Activated T-cell treated with anti-CD3 and anti-CD28 coated beads, Interleukin-2, amount 50 U/mL, for 4 hours (primary cell): ENCODE measurements around the gene RRBP1. TPM values are rescaled to one million over a fixed set of nuclear protein-coding genes. Genes with fewer than 3 reads are reported as not detected.

Experiments used
- ATAC-seq, 2 donors: fragments of 200-7000 bp; cut with Tn5 transposase; one replicate each; pipeline ENCODE4 v1.10.0; 2021
- DNase-seq: peaks from one replicate; pipeline ENCODE4 v3.0.0-alpha.2; 2020
- H3K27me3 Mint-ChIP-seq: one replicate; pipeline ENCODE4 v1.8.0; 2021; ENCODE audit warnings: low read depth, mixed read lengths
- H3K36me3 Mint-ChIP-seq: one replicate; pipeline ENCODE4 v1.8.0; 2022; ENCODE audit warnings: mixed read lengths; ENCODE audit not compliant: insufficient read depth
- H3K4me1 Mint-ChIP-seq: one replicate; pipeline ENCODE4 v1.8.0; 2021; ENCODE audit warnings: low read depth, mixed read lengths
- H3K4me3 Mint-ChIP-seq: one replicate; pipeline ENCODE4 v1.8.0; 2021; ENCODE audit warnings: mild to moderate bottlenecking, moderate library complexity, mixed read lengths
- H3K9me3 Mint-ChIP-seq: one replicate; pipeline ENCODE4 v1.8.0; 2021; ENCODE audit warnings: mixed read lengths
- total RNA-seq, 3 donors: library from RNA; stranded (reverse); gene quantifications; one replicate each; pipeline ENCODE4 v1.2.1, GENCODE V29; 2021

The RRBP1 gene
- total RNA-seq, 3 donors from 2014 or later = 25.5 to 32.3 (median 27.0) TPM

DNA sequence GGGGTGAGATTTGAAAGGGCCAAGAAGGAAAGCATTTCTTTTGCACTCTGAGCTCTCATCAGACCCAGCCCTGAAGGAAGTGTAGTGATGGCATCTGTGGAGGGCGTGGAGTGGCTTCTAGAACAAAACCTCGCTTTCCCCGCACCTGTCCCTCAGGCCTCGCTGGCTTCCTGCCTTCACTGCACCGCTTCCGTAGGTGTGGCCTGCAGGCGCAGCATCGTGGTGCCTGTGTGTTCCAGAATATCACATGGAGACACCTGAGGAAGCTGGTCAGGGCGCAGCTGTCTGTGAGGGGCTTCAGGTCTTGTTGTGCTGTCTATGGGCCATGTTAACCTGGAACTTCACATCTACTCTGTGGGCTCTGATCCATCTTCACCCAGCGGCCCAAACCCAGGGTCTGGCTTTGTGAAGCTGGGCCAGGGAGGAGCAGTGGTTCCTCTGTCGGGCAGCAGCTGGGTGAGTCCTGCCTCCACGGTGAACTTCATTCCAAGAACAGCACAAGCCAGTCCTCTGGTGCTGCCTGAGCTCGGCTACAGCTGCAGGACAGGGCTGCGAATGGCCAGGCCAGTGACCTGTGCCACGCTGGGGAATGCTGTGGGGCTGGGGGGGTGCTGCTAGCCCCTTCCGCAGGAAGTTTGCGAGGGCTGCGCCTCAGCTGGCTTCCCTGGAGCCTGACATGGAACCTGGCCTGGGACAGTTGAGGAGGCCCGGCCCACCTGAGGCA is 71.3 kb downstream of the RRBP1 start:
- peak; percentile 51 to 62 for ATAC-seq
- H3K36me3 Mint-ChIP-seq = peaks cover 5% of the 10 kb centered on the region
- no peaks in the 10 kb centered on the region for H3K27me3 Mint-ChIP-seq
- H3K9me3 Mint-ChIP-seq = no peaks in the 10 kb centered on the region
- peak overlapping the region; percentile 49 for H3K4me3 Mint-ChIP-seq
- peak; percentile 43 for DNase-seq
- H3K4me1 Mint-ChIP-seq = peaks cover 41% of the 10 kb centered on the region

DNA sequence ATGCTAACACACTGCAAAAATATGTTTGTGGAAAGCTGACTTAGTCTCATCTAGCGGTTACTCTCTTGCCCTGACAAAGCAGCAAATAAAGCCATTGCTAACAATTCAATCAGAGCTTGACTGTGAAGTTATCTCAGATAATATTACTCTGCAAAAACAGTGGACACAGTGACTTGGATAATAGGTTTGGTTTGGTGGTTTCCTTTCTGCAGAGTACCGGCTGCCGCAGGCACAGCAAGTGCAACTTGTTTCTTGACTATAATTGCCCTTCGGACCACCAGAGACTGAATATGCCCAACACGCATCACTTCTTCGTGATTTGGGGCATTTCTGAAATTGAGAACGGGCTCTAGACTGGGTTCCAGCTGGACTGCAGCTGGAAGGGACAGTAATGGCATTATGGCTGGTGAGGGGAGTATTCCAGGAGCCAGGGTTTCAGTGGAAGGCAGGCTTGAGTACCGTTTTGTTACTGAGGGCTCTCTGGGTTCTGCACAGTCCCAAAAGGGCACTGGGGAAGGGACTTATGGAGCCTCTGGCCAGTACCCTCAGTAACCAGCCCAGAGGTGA is 72.1 kb downstream of the RRBP1 start:
- H3K4me1 Mint-ChIP-seq = peaks cover 41% of the 10 kb centered on the region
- H3K9me3 Mint-ChIP-seq = no peaks in the 10 kb centered on the region
- no peaks in the 10 kb centered on the region for H3K27me3 Mint-ChIP-seq
- ATAC-seq (no peak), DNase-seq (no peak)
- H3K36me3 Mint-ChIP-seq = peaks cover 8% of the 10 kb centered on the region
- H3K4me3 Mint-ChIP-seq = no peak overlapping the region

DNA sequence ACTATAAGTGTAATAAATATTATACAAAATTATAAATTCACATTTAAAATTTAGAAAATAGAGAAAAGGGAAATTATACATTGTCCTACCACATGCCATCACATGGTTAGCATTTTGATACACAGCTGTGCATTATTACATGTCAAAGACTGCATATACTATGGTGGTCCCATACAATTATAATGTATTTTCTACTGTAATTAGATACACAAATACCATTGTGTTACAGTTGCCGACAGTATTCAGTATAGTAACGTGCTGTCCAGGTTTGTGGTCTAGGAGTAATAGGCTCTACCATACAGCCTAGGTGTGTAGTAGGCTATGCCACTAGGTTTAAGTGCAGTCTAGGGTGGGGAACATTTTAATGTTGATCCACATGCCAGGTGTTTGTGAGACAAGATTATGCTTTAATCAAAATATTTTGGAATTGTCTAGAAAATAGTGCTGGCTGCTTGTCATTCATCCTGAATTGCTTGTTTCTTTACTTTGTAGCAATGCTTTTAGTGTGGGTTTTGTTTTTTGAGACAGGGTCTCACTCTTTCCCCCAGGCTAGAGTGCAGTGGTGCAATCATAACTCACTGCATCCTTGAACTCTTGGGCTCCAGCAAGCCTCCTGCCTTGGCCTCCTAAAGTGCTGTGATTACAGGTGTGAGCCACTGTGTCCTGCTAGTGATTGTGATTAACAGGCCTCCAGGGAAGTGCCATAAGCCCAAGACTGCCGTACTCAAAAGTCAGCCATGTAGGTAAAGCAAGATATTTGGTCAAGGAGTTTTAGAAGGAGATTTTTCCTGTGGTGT is 73.1 kb downstream of the RRBP1 start:
- H3K27me3 Mint-ChIP-seq = no peaks in the 10 kb centered on the region
- no peak for DNase-seq
- H3K9me3 Mint-ChIP-seq = no peaks in the 10 kb centered on the region
- ATAC-seq = no peak
- no peak overlapping the region for H3K4me3 Mint-ChIP-seq
- peaks cover 15% of the 10 kb centered on the region for H3K36me3 Mint-ChIP-seq
- peaks cover 40% of the 10 kb centered on the region for H3K4me1 Mint-ChIP-seq

DNA sequence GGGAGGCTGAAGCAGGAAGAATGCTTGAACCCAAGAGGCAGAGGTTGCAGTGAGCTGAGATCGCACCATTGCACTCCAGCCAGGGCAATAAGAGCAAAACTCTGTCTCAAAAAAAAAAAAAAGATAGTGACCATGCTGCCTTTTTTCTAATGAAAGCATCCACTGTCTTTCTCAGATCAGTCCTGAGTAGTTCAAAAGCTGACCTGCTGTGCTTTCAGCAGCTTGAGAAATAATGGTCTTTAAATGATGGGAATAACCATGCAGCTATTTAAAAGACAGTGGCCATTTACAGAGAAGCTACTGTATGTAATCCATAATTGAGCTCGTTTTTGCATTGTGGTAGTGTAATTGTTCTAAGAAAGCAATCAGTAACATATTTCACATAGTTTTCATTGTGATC is 76.0 kb downstream of the RRBP1 start:
- DNase-seq (no peak), ATAC-seq (no peak)
- Mint-ChIP-seq H3K27me3 (no peaks in the 10 kb centered on the region), H3K36me3 (peaks cover 24% of the 10 kb centered on the region), H3K9me3 (no peaks in the 10 kb centered on the region), H3K4me3 (no peak overlapping the region), H3K4me1 (peaks cover 26% of the 10 kb centered on the region)

DNA sequence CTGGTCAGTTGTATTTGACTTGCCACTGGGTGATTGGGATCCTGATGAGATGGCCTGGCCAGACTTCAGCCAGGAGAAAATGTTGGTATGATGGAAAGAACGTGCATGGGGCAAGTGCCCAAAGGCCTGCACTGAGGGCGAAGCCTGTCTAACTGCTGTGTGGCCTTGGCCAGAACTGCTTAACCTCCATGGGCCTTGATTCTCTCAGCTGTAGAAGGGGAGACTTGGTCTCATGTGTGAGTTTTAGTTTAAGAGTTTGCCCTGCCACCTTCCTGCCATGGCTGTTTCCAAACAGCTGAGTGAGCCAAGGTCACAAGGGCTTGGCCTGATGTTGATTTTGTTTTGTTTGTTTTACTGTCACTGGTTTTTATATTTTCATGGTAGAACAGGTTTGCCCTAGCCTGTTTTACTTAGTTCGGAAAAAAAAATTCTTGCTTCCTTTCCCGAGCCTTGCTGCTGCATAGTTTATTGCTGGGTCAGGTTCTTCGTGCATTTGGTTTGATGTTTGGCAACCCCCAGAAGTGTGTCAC is 76.8 kb downstream of the RRBP1 start:
- Mint-ChIP-seq H3K4me1 (peaks cover 19% of the 10 kb centered on the region), H3K36me3 (peaks cover 30% of the 10 kb centered on the region), H3K9me3 (no peaks in the 10 kb centered on the region), H3K4me3 (no peak overlapping the region), H3K27me3 (no peaks in the 10 kb centered on the region)
- no peak for ATAC-seq
- DNase-seq = no peak

DNA sequence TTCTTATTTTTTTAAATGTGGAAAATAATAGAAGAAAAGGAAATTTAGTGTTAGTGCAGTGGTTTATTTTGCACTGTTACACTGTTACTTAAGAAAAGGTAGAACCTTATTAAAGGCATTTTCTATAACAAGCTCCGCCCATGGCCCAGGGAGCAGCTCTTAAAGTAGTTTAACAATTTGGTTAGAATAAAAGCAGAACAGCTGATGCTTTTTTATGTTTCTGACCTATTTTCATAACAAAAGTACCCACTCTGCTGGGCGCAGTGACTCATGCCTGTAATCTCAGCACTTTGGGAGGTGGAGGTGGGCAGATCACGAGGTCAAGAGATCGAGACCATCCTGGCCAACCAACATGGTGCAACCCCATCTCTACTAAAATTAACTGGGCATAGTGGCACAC is 79.5 kb downstream of the RRBP1 start:
- Mint-ChIP-seq H3K27me3 (no peaks in the 10 kb centered on the region), H3K9me3 (no peaks in the 10 kb centered on the region), H3K4me1 (peaks cover 16% of the 10 kb centered on the region), H3K36me3 (peaks cover 35% of the 10 kb centered on the region), H3K4me3 (no peak overlapping the region)
- ATAC-seq (no peak), DNase-seq (no peak)

DNA sequence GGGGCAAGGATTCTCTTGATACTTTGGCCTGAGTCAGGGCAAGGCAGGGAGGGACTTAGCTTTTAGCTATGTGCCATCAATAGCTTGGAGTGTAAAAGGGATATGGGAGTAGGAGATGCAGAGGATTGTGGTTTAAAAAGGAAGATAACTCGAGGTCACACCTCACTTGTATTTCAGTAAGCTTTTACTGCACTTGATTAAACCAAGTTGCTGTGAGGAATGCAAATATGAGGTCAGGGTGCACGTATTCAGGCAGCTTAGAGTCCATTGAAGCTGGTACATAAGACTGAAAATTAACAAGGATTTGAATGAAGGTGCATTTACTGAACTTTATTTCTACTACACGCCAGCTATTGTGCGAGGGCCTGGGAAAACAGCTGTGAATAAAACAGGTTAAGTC is 80.1 kb downstream of the RRBP1 start:
- Mint-ChIP-seq H3K4me1 (peaks cover 19% of the 10 kb centered on the region), H3K36me3 (peaks cover 40% of the 10 kb centered on the region), H3K27me3 (no peaks in the 10 kb centered on the region)

DNA sequence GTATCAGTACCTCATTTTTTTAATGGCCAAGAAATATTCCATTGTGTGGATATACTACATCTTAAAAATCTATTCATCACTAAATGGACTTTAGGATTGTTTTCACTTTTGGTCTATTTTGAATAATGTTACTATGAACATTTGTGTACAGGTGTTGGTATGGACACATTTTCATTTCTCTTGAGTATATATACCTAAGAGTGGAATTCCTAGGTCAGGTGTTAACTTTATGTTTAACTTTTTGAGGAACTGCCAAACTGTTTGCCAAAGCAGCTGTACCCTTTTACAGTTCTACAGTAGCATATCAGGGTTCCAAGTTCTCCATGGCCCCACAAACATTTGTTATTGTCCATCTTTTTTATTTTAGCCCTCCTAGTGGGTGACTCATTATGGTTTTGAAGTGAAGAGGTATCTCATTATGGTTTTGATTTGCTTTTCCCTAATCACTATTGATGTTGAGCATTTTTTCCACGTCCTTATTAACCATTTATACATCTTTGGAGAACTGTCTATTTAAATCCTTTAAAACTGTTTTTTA is 84.0 kb downstream of the RRBP1 start:
- Mint-ChIP-seq H3K9me3 (no peaks in the 10 kb centered on the region), H3K4me1 (peaks cover 44% of the 10 kb centered on the region), H3K4me3 (no peak overlapping the region), H3K36me3 (peaks cover 37% of the 10 kb centered on the region), H3K27me3 (no peaks in the 10 kb centered on the region)
- ATAC-seq (no peak), DNase-seq (no peak)

More for the DNA sequence above, 80.1 kb downstream of the RRBP1 start:
- ATAC-seq (no peak), DNase-seq (no peak)
- Mint-ChIP-seq H3K9me3 (no peaks in the 10 kb centered on the region), H3K4me3 (no peak overlapping the region)

DNA sequence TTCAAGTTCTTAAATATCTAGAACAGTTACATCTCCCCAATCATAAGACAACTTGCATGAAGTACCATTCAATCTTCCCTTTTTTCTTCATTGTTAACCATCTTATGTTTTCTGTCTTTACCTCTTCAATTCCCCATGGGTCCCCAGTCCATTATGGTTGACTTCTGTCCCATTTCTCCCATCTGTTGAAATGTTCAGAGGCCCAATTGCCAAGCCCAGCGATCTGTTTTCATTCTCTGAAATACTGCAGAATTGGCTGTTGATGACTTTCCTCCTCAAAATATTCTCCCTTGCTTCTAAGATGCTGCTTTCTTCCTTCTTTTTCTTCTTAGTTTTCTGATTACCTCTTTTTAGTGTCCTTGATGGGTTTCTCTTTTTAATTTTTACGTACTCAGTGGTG is 86.2 kb downstream of the RRBP1 start:
- DNase-seq = no peak
- Mint-ChIP-seq H3K4me3 (no peak overlapping the region), H3K27me3 (no peaks in the 10 kb centered on the region), H3K36me3 (peaks cover 35% of the 10 kb centered on the region), H3K9me3 (no peaks in the 10 kb centered on the region), H3K4me1 (peaks cover 47% of the 10 kb centered on the region)
- no peak for ATAC-seq

DNA sequence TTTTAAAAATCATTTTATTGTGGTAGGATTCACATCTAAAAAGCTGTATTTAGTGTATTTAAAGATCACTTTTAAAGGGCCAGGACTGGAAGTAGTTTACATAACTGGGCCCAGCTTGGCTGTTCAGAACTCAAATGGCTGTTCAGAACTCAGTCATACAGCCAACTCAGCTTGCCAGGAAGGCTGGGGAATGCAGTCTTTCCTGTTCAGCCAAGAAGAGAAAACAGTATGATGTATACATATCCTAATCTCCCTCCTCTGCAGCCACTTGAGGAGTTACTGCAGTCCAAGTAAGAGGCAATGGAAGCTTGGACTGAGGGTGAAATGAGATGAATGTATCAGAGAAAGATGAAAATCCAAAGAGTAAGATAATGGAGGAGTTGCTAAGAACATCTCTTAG is 87.6 kb downstream of the RRBP1 start:
- H3K4me3 Mint-ChIP-seq = no peak overlapping the region
- DNase-seq (no peak), ATAC-seq (no peak)
- peaks cover 28% of the 10 kb centered on the region for H3K36me3 Mint-ChIP-seq
- H3K4me1 Mint-ChIP-seq = peaks cover 49% of the 10 kb centered on the region
- no peaks in the 10 kb centered on the region for H3K27me3 Mint-ChIP-seq
- H3K9me3 Mint-ChIP-seq = no peaks in the 10 kb centered on the region

DNA sequence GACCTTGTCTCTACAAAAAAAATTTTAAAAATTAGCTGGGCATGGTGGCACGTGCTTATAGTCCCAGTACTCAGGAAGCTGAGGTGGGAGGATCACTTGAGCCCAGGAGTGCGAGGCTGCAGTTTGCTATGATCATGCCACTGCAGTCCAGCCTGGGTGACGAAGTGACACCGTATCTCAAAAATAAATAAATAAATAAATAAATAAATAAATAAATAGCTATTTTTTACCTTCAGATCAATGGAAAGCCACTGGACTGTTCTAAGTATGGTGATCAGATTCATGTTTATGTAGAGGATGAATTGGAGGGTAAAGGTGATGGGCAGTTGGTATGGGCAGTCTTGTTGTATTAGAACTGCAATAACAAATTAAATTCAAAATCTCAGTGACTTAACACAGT is 88.1 kb downstream of the RRBP1 start:
- Mint-ChIP-seq H3K4me1 (peaks cover 44% of the 10 kb centered on the region), H3K4me3 (no peak overlapping the region), H3K9me3 (no peaks in the 10 kb centered on the region), H3K27me3 (no peaks in the 10 kb centered on the region), H3K36me3 (peaks cover 26% of the 10 kb centered on the region)
- DNase-seq (no peak), ATAC-seq (no peak)

DNA sequence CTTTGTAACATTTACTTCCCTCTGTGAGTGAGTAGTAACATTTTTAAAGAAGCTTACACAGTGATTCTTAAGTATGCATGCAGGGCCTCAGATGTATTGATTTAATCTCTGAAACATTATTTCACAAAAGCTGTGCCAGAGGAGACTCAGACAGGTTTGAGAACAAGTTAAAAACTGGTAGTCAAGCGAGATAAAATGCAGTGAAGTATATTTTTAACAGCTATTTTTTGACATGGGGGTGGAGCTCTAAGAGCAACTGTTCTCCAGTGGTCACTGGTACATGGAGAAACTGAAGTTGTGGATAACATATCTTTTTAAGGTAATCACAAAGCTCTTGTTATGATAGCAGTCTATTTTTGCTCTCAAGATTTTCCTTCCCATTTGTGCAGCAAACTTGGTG is 91.8 kb downstream of the RRBP1 start:
- Mint-ChIP-seq H3K36me3 (peaks cover 5% of the 10 kb centered on the region), H3K4me3 (no peak overlapping the region), H3K4me1 (peaks cover 32% of the 10 kb centered on the region), H3K9me3 (no peaks in the 10 kb centered on the region), H3K27me3 (no peaks in the 10 kb centered on the region)
- ATAC-seq = no peak
- no peak for DNase-seq

DNA sequence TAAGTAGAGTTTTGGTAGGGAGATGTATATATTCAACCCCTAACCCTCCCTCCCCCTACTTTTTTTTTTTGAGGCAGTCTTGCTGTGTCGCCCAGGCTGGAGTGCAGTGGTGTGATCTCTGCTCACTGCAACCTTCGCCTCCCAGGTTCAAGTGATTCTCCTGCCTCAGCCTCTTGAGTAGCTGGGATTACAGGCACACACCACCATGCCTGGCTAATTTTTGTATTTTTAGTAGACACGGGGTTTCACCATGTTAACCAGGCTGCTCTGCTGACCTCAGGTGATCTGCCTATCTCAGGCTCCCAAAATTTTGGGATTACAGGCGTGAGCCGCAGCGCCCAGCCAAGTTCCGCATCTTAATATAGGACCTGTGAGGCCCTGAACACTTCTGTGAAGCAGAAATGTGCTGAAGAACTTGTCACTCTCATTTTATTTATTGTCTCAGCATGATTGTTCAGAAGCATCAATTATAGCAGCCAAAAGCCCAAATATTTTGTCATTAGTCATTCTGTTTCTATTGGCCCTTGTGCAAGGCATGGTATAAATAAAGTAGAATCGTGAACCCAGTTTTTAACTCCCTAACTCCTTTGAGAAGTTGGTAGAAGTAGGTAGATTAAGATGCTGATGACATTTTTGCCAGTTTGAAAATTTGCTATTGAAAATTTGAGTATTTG is 92.7 kb downstream of the RRBP1 start:
- Mint-ChIP-seq H3K4me1 (peaks cover 34% of the 10 kb centered on the region), H3K9me3 (no peaks in the 10 kb centered on the region), H3K36me3 (peaks cover 8% of the 10 kb centered on the region), H3K27me3 (no peaks in the 10 kb centered on the region), H3K4me3 (no peak overlapping the region)
- no peak for DNase-seq
- ATAC-seq = no peak

DNA sequence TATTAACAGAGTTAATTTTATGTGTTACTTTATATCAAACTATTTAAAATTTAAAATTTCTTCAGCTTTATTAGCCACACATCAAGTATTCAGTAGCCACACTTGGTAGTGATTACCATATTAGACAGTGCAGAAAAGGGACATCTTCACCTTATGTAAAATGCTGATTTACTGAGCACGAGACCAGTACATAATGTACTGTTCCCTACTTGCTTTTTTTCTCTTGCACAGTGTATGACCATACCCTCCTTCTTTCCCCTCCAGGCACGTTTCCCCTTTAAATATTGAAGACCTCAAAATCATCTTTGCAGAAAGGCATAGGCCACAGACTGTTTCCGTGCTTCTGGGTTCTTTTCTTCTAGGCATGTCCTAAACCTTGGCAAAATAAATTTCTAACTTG is 94.2 kb downstream of the RRBP1 start:
- H3K27me3 Mint-ChIP-seq = no peaks in the 10 kb centered on the region
- no peaks in the 10 kb centered on the region for H3K9me3 Mint-ChIP-seq
- H3K4me3 Mint-ChIP-seq = no peak overlapping the region
- ATAC-seq (no peak), DNase-seq (no peak)
- peaks cover 30% of the 10 kb centered on the region for H3K4me1 Mint-ChIP-seq
- H3K36me3 Mint-ChIP-seq = peaks cover 10% of the 10 kb centered on the region
